ENCODE measurements around the gene MAPK13.

GRCh38 chr6:36116943-36117342 is 13.4 kb upstream of the MAPK13 start:
- TF ChIP-seq, protein P1, sequence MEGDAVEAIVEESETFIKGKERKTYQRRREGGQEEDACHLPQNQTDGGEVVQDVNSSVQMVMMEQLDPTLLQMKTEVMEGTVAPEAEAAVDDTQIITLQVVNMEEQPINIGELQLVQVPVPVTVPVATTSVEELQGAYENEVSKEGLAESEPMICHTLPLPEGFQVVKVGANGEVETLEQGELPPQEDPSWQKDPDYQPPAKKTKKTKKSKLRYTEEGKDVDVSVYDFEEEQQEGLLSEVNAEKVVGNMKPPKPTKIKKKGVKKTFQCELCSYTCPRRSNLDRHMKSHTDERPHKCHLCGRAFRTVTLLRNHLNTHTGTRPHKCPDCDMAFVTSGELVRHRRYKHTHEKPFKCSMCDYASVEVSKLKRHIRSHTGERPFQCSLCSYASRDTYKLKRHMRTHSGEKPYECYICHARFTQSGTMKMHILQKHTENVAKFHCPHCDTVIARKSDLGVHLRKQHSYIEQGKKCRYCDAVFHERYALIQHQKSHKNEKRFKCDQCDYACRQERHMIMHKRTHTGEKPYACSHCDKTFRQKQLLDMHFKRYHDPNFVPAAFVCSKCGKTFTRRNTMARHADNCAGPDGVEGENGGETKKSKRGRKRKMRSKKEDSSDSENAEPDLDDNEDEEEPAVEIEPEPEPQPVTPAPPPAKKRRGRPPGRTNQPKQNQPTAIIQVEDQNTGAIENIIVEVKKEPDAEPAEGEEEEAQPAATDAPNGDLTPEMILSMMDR (IDR thresholded peaks at IDR 0.05): no peak
- TF ChIP-seq EZH2 (IDR thresholded peaks at IDR 0.05; ENCODE audit: borderline replicate concordance, insufficient read depth, low read depth, low read length, poor library complexity, severe bottlenecking): no peak
